ENCODE results near the gene ZNG1A. TPM values are rescaled to one million over a fixed set of nuclear protein-coding genes. Genes with fewer than 3 reads are reported as not detected.
"Not testable (repeated sequence)": the region's sequence is repeated elsewhere in the genome, so short reads cannot be mapped to it uniquely, and the experiment has no call there.

Gene ZNG1A
- polyA plus RNA-seq, 3 donors = 26.7 to 70.5 (median 53.1) TPM

GRCh38 chr9:214351-214647, 35.4 kb upstream of the ZNG1A start:
- intact Hi-C loops (cut with micrococcal nuclease) = loop anchor here (5.0 kb wide), 3 partner anchors 38 to 83 kb away; no protein-coding TSS in a partner anchor
- Mint-ChIP-seq H3K27ac (peak overlapping the region in 6 of 7 donors; percentile 89 to 97 (median 96)), H3K9me3 (peaks cover 0 to 2% (median 0%) of the 10 kb centered on the region in 7 donors), H3K27me3 (ENCODE audit: low read depth in 3 of 3) (no peaks in the 10 kb centered on the region), H3K36me3 (peaks cover 5 to 14% of the 10 kb centered on the region in 2 donors), H3K4me1 (peaks cover 42% of the 10 kb centered on the region), H3K4me3 (peak overlapping the region; percentile 88 to 93)
- H3K4me3 ChIP-seq (replicated peaks in 1 of 3; ENCODE audit: low read depth in 2 of 3, low read length in 3 of 3) = peak overlapping the region; percentile 49 to 97 (median 83)
- H3K9ac ChIP-seq (ENCODE audit: insufficient read depth, low read length, poor library complexity, severe bottlenecking) = peak overlapping the region; percentile 90
- H3K4me2 ChIP-seq (replicated peaks; ENCODE audit: extremely low read depth, low read length, poor library complexity, severe bottlenecking) = peak overlapping the region; percentile 88
- TF ChIP-seq, protein P1, sequence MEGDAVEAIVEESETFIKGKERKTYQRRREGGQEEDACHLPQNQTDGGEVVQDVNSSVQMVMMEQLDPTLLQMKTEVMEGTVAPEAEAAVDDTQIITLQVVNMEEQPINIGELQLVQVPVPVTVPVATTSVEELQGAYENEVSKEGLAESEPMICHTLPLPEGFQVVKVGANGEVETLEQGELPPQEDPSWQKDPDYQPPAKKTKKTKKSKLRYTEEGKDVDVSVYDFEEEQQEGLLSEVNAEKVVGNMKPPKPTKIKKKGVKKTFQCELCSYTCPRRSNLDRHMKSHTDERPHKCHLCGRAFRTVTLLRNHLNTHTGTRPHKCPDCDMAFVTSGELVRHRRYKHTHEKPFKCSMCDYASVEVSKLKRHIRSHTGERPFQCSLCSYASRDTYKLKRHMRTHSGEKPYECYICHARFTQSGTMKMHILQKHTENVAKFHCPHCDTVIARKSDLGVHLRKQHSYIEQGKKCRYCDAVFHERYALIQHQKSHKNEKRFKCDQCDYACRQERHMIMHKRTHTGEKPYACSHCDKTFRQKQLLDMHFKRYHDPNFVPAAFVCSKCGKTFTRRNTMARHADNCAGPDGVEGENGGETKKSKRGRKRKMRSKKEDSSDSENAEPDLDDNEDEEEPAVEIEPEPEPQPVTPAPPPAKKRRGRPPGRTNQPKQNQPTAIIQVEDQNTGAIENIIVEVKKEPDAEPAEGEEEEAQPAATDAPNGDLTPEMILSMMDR (IDR thresholded peaks at IDR 0.05) = no peak
- no peaks in the 10 kb centered on the region for H3K27me3 ChIP-seq (ENCODE audit: control insufficient read depth in 2 of 2, insufficient read depth in 2 of 2, low read length in 2 of 2)
- no peak for DNase-seq
- WGBS (ENCODE audit: insufficient coverage) = 2% methylated on average over 14 of the region's 14 CpGs
- H3K27ac ChIP-seq (ENCODE audit: low read depth in 1 of 2, low read length in 2 of 2) = peak overlapping the region; percentile 94 to 95
- H3K79me2 ChIP-seq (ENCODE audit: insufficient read depth, low read length) = peaks cover 67% of the 10 kb centered on the region
- H4K20me1 ChIP-seq (ENCODE audit: insufficient read depth, low read length) = no peaks in the 10 kb centered on the region
- no peaks in the 10 kb centered on the region for H3K9me3 ChIP-seq (replicated peaks in 1 of 2; ENCODE audit: control insufficient read depth in 1 of 2, insufficient read depth in 1 of 2, low read length in 2 of 2)
- H2AFZ ChIP-seq (ENCODE audit: insufficient read depth, low read depth, low read length, poor library complexity, severe bottlenecking) = peak overlapping the region; percentile 77
- peaks cover 70 to 90% of the 10 kb centered on the region in 2 donors for H3K4me1 ChIP-seq (ENCODE audit: control insufficient read depth in 1 of 2, insufficient read depth in 2 of 2, low read length in 2 of 2)
- no peaks in the 10 kb centered on the region for H3K36me3 ChIP-seq (replicated peaks in 1 of 2; ENCODE audit: control insufficient read depth in 1 of 2, insufficient read depth in 2 of 2, low read length in 2 of 2)

GRCh38 chr9:213901-214300, 35.0 kb upstream of the ZNG1A start:
- DNase-seq; H3K9me3 ChIP-seq (replicated peaks in 1 of 2; ENCODE audit: control insufficient read depth in 1 of 2, insufficient read depth in 1 of 2, low read length in 2 of 2); H3K9me3 Mint-ChIP-seq; H3K27me3 ChIP-seq (ENCODE audit: control insufficient read depth in 2 of 2, insufficient read depth in 2 of 2, low read length in 2 of 2); H3K36me3 ChIP-seq (replicated peaks in 1 of 2; ENCODE audit: control insufficient read depth in 1 of 2, insufficient read depth in 2 of 2, low read length in 2 of 2); H4K20me1 ChIP-seq (ENCODE audit: insufficient read depth, low read length); H3K27me3 Mint-ChIP-seq (ENCODE audit: low read depth in 3 of 3): not testable (repeated sequence)
- peaks cover 70 to 90% of the 10 kb centered on the region in 2 donors for H3K4me1 ChIP-seq (ENCODE audit: control insufficient read depth in 1 of 2, insufficient read depth in 2 of 2, low read length in 2 of 2)
- H3K4me2 ChIP-seq (replicated peaks; ENCODE audit: extremely low read depth, low read length, poor library complexity, severe bottlenecking) = peak overlapping the region; percentile 88
- H3K79me2 ChIP-seq (ENCODE audit: insufficient read depth, low read length) = peaks cover 63% of the 10 kb centered on the region
- Mint-ChIP-seq H3K36me3 (peaks cover 5 to 14% of the 10 kb centered on the region in 2 donors), H3K27ac (peak overlapping the region in 6 of 7 donors; percentile 89 to 97 (median 96)), H3K4me1 (peaks cover 43% of the 10 kb centered on the region), H3K4me3 (peak overlapping the region; percentile 88 to 93)
- peak overlapping the region; percentile 49 to 97 (median 83) for H3K4me3 ChIP-seq (replicated peaks in 1 of 3; ENCODE audit: low read depth in 2 of 3, low read length in 3 of 3)
- 86% methylated on average over 21 of the region's 24 CpGs for WGBS (ENCODE audit: insufficient coverage)
- intact Hi-C loops (cut with micrococcal nuclease) = loop anchor here (2.0 to 5.0 kb wide), 4 partner anchors 13 to 83 kb away; no protein-coding TSS in a partner anchor
- H2AFZ ChIP-seq (ENCODE audit: insufficient read depth, low read depth, low read length, poor library complexity, severe bottlenecking) = peak overlapping the region; percentile 77
- peak overlapping the region; percentile 90 for H3K9ac ChIP-seq (ENCODE audit: insufficient read depth, low read length, poor library complexity, severe bottlenecking)
- peak overlapping the region; percentile 94 to 95 for H3K27ac ChIP-seq (ENCODE audit: low read depth in 1 of 2, low read length in 2 of 2)
